HepG2 (cell line): Measurements from ENCODE around the gene ZNF331. TPM values are rescaled to one million over a fixed set of nuclear protein-coding genes. Genes with fewer than 3 reads are reported as not detected.

Experiments used
- CTCF ChIP-seq: sonication (generic); formaldehyde crosslinking; IDR thresholded peaks from 2 replicates; pipeline ENCODE4 v1.5.0; 2020; ENCODE audit warnings: mild to moderate bottlenecking, missing genetic modification reagents, moderate library complexity
- GABPA ChIP-seq, 2 experiments: IDR thresholded peaks; 2 replicates each; pipeline ENCODE4 v1.6.1; 2011 to 2016; ENCODE audit warnings: low read depth in 2 of 2, low read length in 1 of 2, missing biosample characterization in 1 of 2, missing genetic modification characterization in 1 of 2
- HMGXB4 ChIP-seq, 2 experiments: sonication (generic) in 1 of 2; formaldehyde crosslinking in 1 of 2; IDR thresholded peaks; 2 replicates each; pipeline versions ENCODE4 v1.4.0 to v1.6.1; 2018 to 2020; ENCODE audit warnings: missing genetic modification reagents in 2 of 2, borderline replicate concordance in 1 of 2, low read depth in 1 of 2, mild to moderate bottlenecking in 1 of 2, missing biosample characterization in 1 of 2
- KDM5B ChIP-seq: sonication (generic); formaldehyde crosslinking; IDR thresholded peaks from 2 replicates; pipeline ENCODE4 v1.4.0; 2020; ENCODE audit warnings: missing genetic modification reagents, mild to moderate bottlenecking, borderline replicate concordance
- KLF9 ChIP-seq: IDR thresholded peaks from 2 replicates; pipeline ENCODE4 v1.6.1; 2016; ENCODE audit warnings: low read depth
- MED13 ChIP-seq: sonication (generic); formaldehyde crosslinking; IDR thresholded peaks from 2 replicates; pipeline ENCODE4 v1.5.0; 2020; ENCODE audit warnings: missing genetic modification reagents
- MIER3 ChIP-seq: IDR thresholded peaks from 2 replicates; pipeline ENCODE4 v1.6.1; 2016; ENCODE audit warnings: missing compliant biosample characterization, borderline replicate concordance
- PRPF4 ChIP-seq: fragments of 200-400 bp; formaldehyde crosslinking; IDR thresholded peaks from 2 replicates; pipeline ENCODE4 v1.6.1; 2016; ENCODE audit warnings: low read length, low read depth; ENCODE audit not compliant: poor library complexity, severe bottlenecking
- SETDB1 ChIP-seq: sonication (generic); formaldehyde crosslinking; IDR thresholded peaks from 2 replicates; pipeline ENCODE4 v1.5.1; 2020; ENCODE audit warnings: missing genetic modification reagents, mild to moderate bottlenecking, borderline replicate concordance
- SMYD3 ChIP-seq: sonication (generic); formaldehyde crosslinking; IDR thresholded peaks from 2 replicates; pipeline ENCODE4 v1.8.1; 2023; ENCODE audit warnings: mild to moderate bottlenecking, missing genetic modification reagents
- ZBTB49 ChIP-seq: sonication (generic); formaldehyde crosslinking; IDR thresholded peaks from 2 replicates; pipeline ENCODE4 v1.4.0; 2020; ENCODE audit warnings: missing genetic modification reagents, borderline replicate concordance
- ZNF30 ChIP-seq: sonication (generic); formaldehyde crosslinking; IDR thresholded peaks from 2 replicates; pipeline ENCODE4 v1.5.0; 2020; ENCODE audit warnings: mild to moderate bottlenecking, missing genetic modification reagents
- ZNF75D ChIP-seq: sonication (generic); formaldehyde crosslinking; IDR thresholded peaks from 2 replicates; pipeline ENCODE4 v1.8.1; 2023; ENCODE audit warnings: missing genetic modification reagents, mild to moderate bottlenecking, borderline replicate concordance
- ZNF770 ChIP-seq: sonication (generic); formaldehyde crosslinking; IDR thresholded peaks from 2 replicates; pipeline ENCODE4 v1.5.0; 2020; ENCODE audit warnings: mild to moderate bottlenecking, missing genetic modification reagents
- ZNF800 ChIP-seq: sonication (generic); formaldehyde crosslinking; IDR thresholded peaks from 2 replicates; pipeline ENCODE4 v1.4.0; 2020; ENCODE audit warnings: missing genetic modification reagents
- ZNF841 ChIP-seq: sonication (generic); formaldehyde crosslinking; IDR thresholded peaks from 2 replicates; pipeline ENCODE4 v1.8.1; 2023; ENCODE audit warnings: missing genetic modification reagents, borderline replicate concordance
- polyA plus RNA-seq, 8 experiments: library from polyadenylated mRNA; depleted of rRNA in 3 of 8; stranded (reverse) in 7 of 8; unstranded in 1 of 8; fragments of >200 nt; fragmentation: Illumina TruSeq in 4 of 8; extraction: Trizol in 4 of 8; gene quantifications; 2 replicates each; pipeline versions ENCODE4 v1.2.1 to v1.2.3, GENCODE V29; 2011 to 2016; ENCODE audit warnings: low read depth in 4 of 8, missing spikeins in 1 of 8, mixed read lengths in 1 of 8; ENCODE audit not compliant: insufficient read depth in 1 of 8
- total RNA-seq, 5 experiments: library from RNA; depleted of rRNA; stranded (reverse); fragments of >200 nt; fragmentation: Illumina TruSeq; extraction: Trizol; gene quantifications; 2 replicates each; pipeline ENCODE4 v1.2.3, GENCODE V29; 2016; ENCODE audit warnings: low read depth in 1 of 5

Gene ZNF331
- total and polyA plus RNA-seq, 2 of the 13 experiments (the other 11 are each of a cell fraction or from before 2014, with no cell fraction given) = 8.2 to 13.3 TPM

- TF ChIP-seq SETDB1 (CRISPR knock-in tag) (no peak), KDM5B (CRISPR knock-in tag) (no peak; the same call in 1 of the 2 replicates), ZNF30 (CRISPR knock-in tag) (no peak), CTCF (CRISPR knock-in tag) (peak; percentile 47; the same call in 1 of the 2 replicates), ZNF770 (CRISPR knock-in tag) (no peak; the same call in 1 of the 2 replicates), ZBTB49 (CRISPR knock-in tag) (no peak), ZNF75D (CRISPR knock-in tag) (no peak), PRPF4 (no peak), GABPA (IDR thresholded peaks at IDR 0.05; ENCODE audit: low read depth, low read length) (no peak), GABPA (CRISPR knock-in tag; IDR thresholded peaks at IDR 0.05; ENCODE audit: low read depth) (no peak), ZNF841 (CRISPR knock-in tag) (no peak), SMYD3 (no peak), ZNF800 (0 out of 2 replicates have a peak, but pooled peaks have one; percentile 12), KLF9 (CRISPR knock-in tag) (no peak), MIER3 (CRISPR knock-in tag) (no peak), HMGXB4 (CRISPR knock-in tag; IDR thresholded peaks at IDR 0.05; ENCODE audit: borderline replicate concordance in 1 of 2, low read depth in 1 of 2) (no peak), MED13 (CRISPR knock-in tag) (0 out of 2 replicates have a peak, but pooled peaks have one; percentile 56)
Observed at GRCh38 chr19:53537521-53538377, at the start of gene ZNF331 (continued).
